H1 (cell line): Measurements from ENCODE around the gene DNAL1.

ENCODE experiments used
- CTCF ChIP-seq, 3 experiments: IDR thresholded peaks; 1 replicate in 2 of 3; 2 replicates in 1 of 3; pipeline versions ENCODE4 v1.5.1 to v1.6.1; 2011; ENCODE audit warnings: low read length in 3 of 3, mild to moderate bottlenecking in 3 of 3, inconsistent platforms in 2 of 3, low read depth in 1 of 3, moderate library complexity in 1 of 3; ENCODE audit not compliant: insufficient read depth in 1 of 3; ENCODE audit errors: control extremely low read depth in 1 of 3
- EP300 ChIP-seq, 2 experiments: IDR thresholded peaks; 1 replicate in 1 of 2; 2 replicates in 1 of 2; pipeline ENCODE4 v1.6.1; 2011 to 2012; ENCODE audit warnings: low read depth in 2 of 2, low read length in 2 of 2, mild to moderate bottlenecking in 2 of 2, borderline replicate concordance in 1 of 2, inconsistent platforms in 1 of 2, moderate library complexity in 1 of 2
- JUND ChIP-seq: IDR thresholded peaks from 2 replicates; pipeline ENCODE4 v1.6.1; 2011; ENCODE audit warnings: mild to moderate bottlenecking, improper control_type of control experiment, low read length
- KDM1A ChIP-seq: fragments of 200-600, 300-600 bp; sonication (generic); IDR thresholded peaks from 2 replicates; pipeline ENCODE4 v1.7.1; 2016; ENCODE audit warnings: mild to moderate bottlenecking, low read length, borderline replicate concordance
- POLR2A ChIP-seq, 2 experiments: IDR thresholded peaks; 1 replicate in 1 of 2; 2 replicates in 1 of 2; pipeline ENCODE4 v1.6.1; 2011; ENCODE audit warnings: low read depth in 2 of 2, low read length in 2 of 2, mild to moderate bottlenecking in 2 of 2; ENCODE audit errors: control extremely low read depth in 1 of 2
- SP1 ChIP-seq: IDR thresholded peaks from 2 replicates; pipeline ENCODE4 v1.6.1; 2011; ENCODE audit warnings: low read depth, low read length
- YY1 ChIP-seq: IDR thresholded peaks from 2 replicates; pipeline ENCODE4 v1.6.1; 2011; ENCODE audit warnings: low read depth, mild to moderate bottlenecking, low read length
- ZNF274 ChIP-seq: IDR thresholded peaks from 2 replicates; pipeline ENCODE4 v1.7.0; 2012; ENCODE audit warnings: low read length, borderline replicate concordance; ENCODE audit errors: extremely low read depth
- TF ChIP-seq, protein P1 (sequence below): fragments of 300-600 bp; sonication (generic); IDR thresholded peaks from 2 replicates; pipeline ENCODE4 v1.7.1; 2012; ENCODE audit warnings: low read length, moderate library complexity, mild to moderate bottlenecking, inconsistent platforms; ENCODE audit not compliant: insufficient replicate concordance

GRCh38 chr14:73610687-73611086 lies 34.1 kb upstream of the DNAL1 start:
- TF ChIP-seq CTCF (IDR thresholded peaks at IDR 0.05; ENCODE audit: control extremely low read depth in 1 of 3, insufficient read depth in 1 of 3, low read depth in 1 of 3, low read length in 3 of 3): no peak
- TF ChIP-seq, protein P1, sequence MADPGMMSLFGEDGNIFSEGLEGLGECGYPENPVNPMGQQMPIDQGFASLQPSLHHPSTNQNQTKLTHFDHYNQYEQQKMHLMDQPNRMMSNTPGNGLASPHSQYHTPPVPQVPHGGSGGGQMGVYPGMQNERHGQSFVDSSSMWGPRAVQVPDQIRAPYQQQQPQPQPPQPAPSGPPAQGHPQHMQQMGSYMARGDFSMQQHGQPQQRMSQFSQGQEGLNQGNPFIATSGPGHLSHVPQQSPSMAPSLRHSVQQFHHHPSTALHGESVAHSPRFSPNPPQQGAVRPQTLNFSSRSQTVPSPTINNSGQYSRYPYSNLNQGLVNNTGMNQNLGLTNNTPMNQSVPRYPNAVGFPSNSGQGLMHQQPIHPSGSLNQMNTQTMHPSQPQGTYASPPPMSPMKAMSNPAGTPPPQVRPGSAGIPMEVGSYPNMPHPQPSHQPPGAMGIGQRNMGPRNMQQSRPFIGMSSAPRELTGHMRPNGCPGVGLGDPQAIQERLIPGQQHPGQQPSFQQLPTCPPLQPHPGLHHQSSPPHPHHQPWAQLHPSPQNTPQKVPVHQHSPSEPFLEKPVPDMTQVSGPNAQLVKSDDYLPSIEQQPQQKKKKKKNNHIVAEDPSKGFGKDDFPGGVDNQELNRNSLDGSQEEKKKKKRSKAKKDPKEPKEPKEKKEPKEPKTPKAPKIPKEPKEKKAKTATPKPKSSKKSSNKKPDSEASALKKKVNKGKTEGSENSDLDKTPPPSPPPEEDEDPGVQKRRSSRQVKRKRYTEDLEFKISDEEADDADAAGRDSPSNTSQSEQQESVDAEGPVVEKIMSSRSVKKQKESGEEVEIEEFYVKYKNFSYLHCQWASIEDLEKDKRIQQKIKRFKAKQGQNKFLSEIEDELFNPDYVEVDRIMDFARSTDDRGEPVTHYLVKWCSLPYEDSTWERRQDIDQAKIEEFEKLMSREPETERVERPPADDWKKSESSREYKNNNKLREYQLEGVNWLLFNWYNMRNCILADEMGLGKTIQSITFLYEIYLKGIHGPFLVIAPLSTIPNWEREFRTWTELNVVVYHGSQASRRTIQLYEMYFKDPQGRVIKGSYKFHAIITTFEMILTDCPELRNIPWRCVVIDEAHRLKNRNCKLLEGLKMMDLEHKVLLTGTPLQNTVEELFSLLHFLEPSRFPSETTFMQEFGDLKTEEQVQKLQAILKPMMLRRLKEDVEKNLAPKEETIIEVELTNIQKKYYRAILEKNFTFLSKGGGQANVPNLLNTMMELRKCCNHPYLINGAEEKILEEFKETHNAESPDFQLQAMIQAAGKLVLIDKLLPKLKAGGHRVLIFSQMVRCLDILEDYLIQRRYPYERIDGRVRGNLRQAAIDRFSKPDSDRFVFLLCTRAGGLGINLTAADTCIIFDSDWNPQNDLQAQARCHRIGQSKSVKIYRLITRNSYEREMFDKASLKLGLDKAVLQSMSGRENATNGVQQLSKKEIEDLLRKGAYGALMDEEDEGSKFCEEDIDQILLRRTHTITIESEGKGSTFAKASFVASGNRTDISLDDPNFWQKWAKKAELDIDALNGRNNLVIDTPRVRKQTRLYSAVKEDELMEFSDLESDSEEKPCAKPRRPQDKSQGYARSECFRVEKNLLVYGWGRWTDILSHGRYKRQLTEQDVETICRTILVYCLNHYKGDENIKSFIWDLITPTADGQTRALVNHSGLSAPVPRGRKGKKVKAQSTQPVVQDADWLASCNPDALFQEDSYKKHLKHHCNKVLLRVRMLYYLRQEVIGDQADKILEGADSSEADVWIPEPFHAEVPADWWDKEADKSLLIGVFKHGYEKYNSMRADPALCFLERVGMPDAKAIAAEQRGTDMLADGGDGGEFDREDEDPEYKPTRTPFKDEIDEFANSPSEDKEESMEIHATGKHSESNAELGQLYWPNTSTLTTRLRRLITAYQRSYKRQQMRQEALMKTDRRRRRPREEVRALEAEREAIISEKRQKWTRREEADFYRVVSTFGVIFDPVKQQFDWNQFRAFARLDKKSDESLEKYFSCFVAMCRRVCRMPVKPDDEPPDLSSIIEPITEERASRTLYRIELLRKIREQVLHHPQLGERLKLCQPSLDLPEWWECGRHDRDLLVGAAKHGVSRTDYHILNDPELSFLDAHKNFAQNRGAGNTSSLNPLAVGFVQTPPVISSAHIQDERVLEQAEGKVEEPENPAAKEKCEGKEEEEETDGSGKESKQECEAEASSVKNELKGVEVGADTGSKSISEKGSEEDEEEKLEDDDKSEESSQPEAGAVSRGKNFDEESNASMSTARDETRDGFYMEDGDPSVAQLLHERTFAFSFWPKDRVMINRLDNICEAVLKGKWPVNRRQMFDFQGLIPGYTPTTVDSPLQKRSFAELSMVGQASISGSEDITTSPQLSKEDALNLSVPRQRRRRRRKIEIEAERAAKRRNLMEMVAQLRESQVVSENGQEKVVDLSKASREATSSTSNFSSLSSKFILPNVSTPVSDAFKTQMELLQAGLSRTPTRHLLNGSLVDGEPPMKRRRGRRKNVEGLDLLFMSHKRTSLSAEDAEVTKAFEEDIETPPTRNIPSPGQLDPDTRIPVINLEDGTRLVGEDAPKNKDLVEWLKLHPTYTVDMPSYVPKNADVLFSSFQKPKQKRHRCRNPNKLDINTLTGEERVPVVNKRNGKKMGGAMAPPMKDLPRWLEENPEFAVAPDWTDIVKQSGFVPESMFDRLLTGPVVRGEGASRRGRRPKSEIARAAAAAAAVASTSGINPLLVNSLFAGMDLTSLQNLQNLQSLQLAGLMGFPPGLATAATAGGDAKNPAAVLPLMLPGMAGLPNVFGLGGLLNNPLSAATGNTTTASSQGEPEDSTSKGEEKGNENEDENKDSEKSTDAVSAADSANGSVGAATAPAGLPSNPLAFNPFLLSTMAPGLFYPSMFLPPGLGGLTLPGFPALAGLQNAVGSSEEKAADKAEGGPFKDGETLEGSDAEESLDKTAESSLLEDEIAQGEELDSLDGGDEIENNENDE: no peak
- TF ChIP-seq KDM1A: no peak
- TF ChIP-seq SP1: no peak
- no peak for TF ChIP-seq ZNF274
- TF ChIP-seq EP300 (IDR thresholded peaks at IDR 0.05; ENCODE audit: borderline replicate concordance in 1 of 2, low read depth in 2 of 2, low read length in 2 of 2): no peak
- TF ChIP-seq YY1: no peak
- TF ChIP-seq POLR2A (IDR thresholded peaks at IDR 0.05; ENCODE audit: control extremely low read depth in 1 of 2, low read depth in 2 of 2, low read length in 2 of 2): no peak
- TF ChIP-seq JUND: no peak
